Measurements from ENCODE around the gene WDR45B.
"Not testable (repeated sequence)": the region's sequence is repeated elsewhere in the genome, so short reads cannot be mapped to it uniquely, and the experiment has no call there.

WDR45B gene

GRCh38 chr17:82582709-82583108 is 65.5 kb downstream of the WDR45B start:
- no peak for DNase-seq (ENCODE audit: low read depth in 2 of 2)

- DNase-seq (ENCODE audit: low read depth in 2 of 2): no peak
Observed at GRCh38 chr17:82582213-82582612, 66.0 kb downstream of the WDR45B start.

- DNase-seq (ENCODE audit: low read depth in 2 of 2): not testable (repeated sequence)
Observed at GRCh38 chr17:82579969-82580368, 68.3 kb downstream of the WDR45B start.

- DNase-seq (ENCODE audit: low read depth in 2 of 2): no peak
Observed at GRCh38 chr17:82577300-82577699, 70.9 kb downstream of the WDR45B start.

GRCh38 chr17:82575581-82576221 is 72.5 kb downstream of the WDR45B start:
- not testable (repeated sequence) for DNase-seq (ENCODE audit: low read depth in 2 of 2)

GRCh38 chr17:82574041-82574440 is 74.2 kb downstream of the WDR45B start:
- DNase-seq (ENCODE audit: low read depth in 2 of 2): no peak

- DNase-seq (ENCODE audit: low read depth in 2 of 2): no peak
Observed at GRCh38 chr17:82571855-82572254, 76.4 kb downstream of the WDR45B start.

- no peak for DNase-seq (ENCODE audit: low read depth in 2 of 2)
Observed at GRCh38 chr17:82570277-82570676, 78.0 kb downstream of the WDR45B start.

- DNase-seq (ENCODE audit: low read depth in 2 of 2): no peak
Observed at GRCh38 chr17:82569621-82570020, 78.6 kb downstream of the WDR45B start.

- DNase-seq (ENCODE audit: low read depth in 2 of 2): peak; percentile 31 to 36
Observed at GRCh38 chr17:82568997-82569393, 79.2 kb downstream of the WDR45B start.

- no peak for DNase-seq (ENCODE audit: low read depth in 2 of 2)
Observed at GRCh38 chr17:82567286-82567685, 81.0 kb downstream of the WDR45B start.

GRCh38 chr17:82566129-82566960 is 81.9 kb downstream of the WDR45B start:
- no peak for DNase-seq (ENCODE audit: low read depth in 2 of 2)

- no peak for DNase-seq (ENCODE audit: low read depth in 2 of 2)
Observed at GRCh38 chr17:82565551-82565950, 82.7 kb downstream of the WDR45B start.

Data from fibroblast of skin of left biceps (primary cell).